RWPE2 (cell line): ENCODE measurements around the gene METTL25.

ENCODE experiments used
- ATAC-seq: fragments of 200-7000 bp; cut with Tn5 transposase; 3 replicates; pipeline ENCODE4 v1.9.1; 2021; ENCODE audit warnings: low read depth
- DNase-seq: peaks from one replicate; pipeline ENCODE4 v3.0.0-alpha.2; 2020; ENCODE audit warnings: low spot score
- H3K27ac ChIP-seq: fragments of 450-650 bp; 2 replicates; pipeline ENCODE4 v1.5.1; 2017; ENCODE audit warnings: mild to moderate bottlenecking; ENCODE audit not compliant: poor library complexity, severe bottlenecking
- H3K27me3 ChIP-seq: fragments of 250-450 bp; sonication (Bioruptor Pico); 2 replicates; pipeline ENCODE4 v1.5.1; 2021; ENCODE audit warnings: mild to moderate bottlenecking, moderate library complexity; ENCODE audit not compliant: insufficient read depth, poor library complexity, severe bottlenecking
- H3K36me3 ChIP-seq: fragments of 250-450 bp; sonication (Bioruptor Pico); 2 replicates; pipeline ENCODE4 v1.5.1; 2020; ENCODE audit warnings: low read depth, mild to moderate bottlenecking, moderate library complexity
- H3K4me1 ChIP-seq: fragments of 250-450 bp; sonication (Bioruptor Pico); 2 replicates; pipeline ENCODE4 v1.5.1; 2021; ENCODE audit warnings: mild to moderate bottlenecking, moderate library complexity; ENCODE audit not compliant: insufficient read depth, poor library complexity, severe bottlenecking
- H3K4me3 ChIP-seq: fragments of 250-450 bp; sonication (Bioruptor Pico); 2 replicates; pipeline ENCODE4 v1.5.1; 2021; ENCODE audit warnings: mild to moderate bottlenecking, moderate library complexity; ENCODE audit not compliant: severe bottlenecking
- H3K9me3 ChIP-seq: fragments of 250-450 bp; sonication (Bioruptor Pico); 2 replicates; pipeline ENCODE4 v1.5.1; 2021; ENCODE audit warnings: mild to moderate bottlenecking, moderate library complexity; ENCODE audit not compliant: severe bottlenecking
- CTCF ChIP-seq: fragments of 450-650 bp; IDR thresholded peaks from one replicate; pipeline ENCODE4 v1.5.1; 2017; ENCODE audit warnings: mild to moderate bottlenecking, moderate library complexity; ENCODE audit not compliant: poor library complexity, severe bottlenecking

METTL25 gene

GRCh38 chr12:82456633-82457032 is 98.3 kb downstream of the METTL25 start:
- no peaks in the 10 kb centered on the region for H3K9me3 ChIP-seq
- ATAC-seq (no peak), DNase-seq (no peak)
- no peaks in the 10 kb centered on the region for H3K27me3 ChIP-seq
- H3K4me1 ChIP-seq = peaks cover 6% of the 10 kb centered on the region
- no peaks in the 10 kb centered on the region for H3K36me3 ChIP-seq
- no peak overlapping the region for H3K4me3 ChIP-seq
- no peak for TF ChIP-seq CTCF
- no peak overlapping the region for H3K27ac ChIP-seq

DNA sequence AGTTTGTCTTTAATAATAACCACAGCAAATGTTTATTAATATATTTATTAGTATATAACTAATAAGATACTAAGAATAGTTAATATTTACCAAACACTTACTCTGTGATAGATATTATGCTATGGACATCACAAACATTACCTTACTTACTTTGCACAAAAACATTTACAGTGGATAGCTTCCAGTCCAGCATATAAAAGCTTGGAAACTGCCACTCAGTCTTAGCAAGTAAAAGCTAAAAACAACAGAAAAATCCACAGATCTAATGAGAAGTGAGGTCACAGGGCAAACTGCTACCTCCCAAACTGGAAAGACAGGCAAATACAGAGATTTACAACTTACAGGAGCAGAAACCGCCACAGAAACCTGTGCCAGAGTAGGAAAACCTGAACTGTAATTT is 99.8 kb downstream of the METTL25 start:
- DNase-seq (no peak), ATAC-seq (no peak)
- no peak overlapping the region for H3K27ac ChIP-seq
- no peak overlapping the region for H3K4me3 ChIP-seq
- H3K27me3 ChIP-seq = no peaks in the 10 kb centered on the region
- TF ChIP-seq CTCF = no peak
- no peaks in the 10 kb centered on the region for H3K36me3 ChIP-seq
- no peaks in the 10 kb centered on the region for H3K9me3 ChIP-seq
- H3K4me1 ChIP-seq = peaks cover 14% of the 10 kb centered on the region

GRCh38 chr12:82461393-82461792 is 103.1 kb downstream of the METTL25 start:
- H3K27ac ChIP-seq = peak overlapping the region; percentile 31
- H3K27me3 ChIP-seq = no peaks in the 10 kb centered on the region
- no peaks in the 10 kb centered on the region for H3K9me3 ChIP-seq
- DNase-seq = no peak
- no peak for TF ChIP-seq CTCF
- ATAC-seq = no peak
- no peak overlapping the region for H3K4me3 ChIP-seq
- no peaks in the 10 kb centered on the region for H3K36me3 ChIP-seq
- peaks cover 14% of the 10 kb centered on the region for H3K4me1 ChIP-seq

GRCh38 chr12:82461836-82462235 is 103.5 kb downstream of the METTL25 start:
- Histone ChIP-seq H3K4me1 (peaks cover 14% of the 10 kb centered on the region), H3K4me3 (no peak overlapping the region), H3K27ac (peak overlapping the region; percentile 31), H3K36me3 (no peaks in the 10 kb centered on the region), H3K9me3 (no peaks in the 10 kb centered on the region), H3K27me3 (no peaks in the 10 kb centered on the region)
- DNase-seq = no peak
- peak; percentile 91 for ATAC-seq
- no peak for TF ChIP-seq CTCF

- Histone ChIP-seq H3K4me3 (no peak overlapping the region), H3K36me3 (no peaks in the 10 kb centered on the region), H3K4me1 (no peaks in the 10 kb centered on the region), H3K27me3 (no peaks in the 10 kb centered on the region), H3K9me3 (no peaks in the 10 kb centered on the region), H3K27ac (no peak overlapping the region)
- no peak for DNase-seq
- TF ChIP-seq CTCF = no peak
- no peak for ATAC-seq
Observed at GRCh38 chr12:82468563-82468962, 110.2 kb downstream of the METTL25 start.
